KOPT-K1 (cell line): ENCODE data around the gene CTTN.
"Not testable (repeated sequence)": the region's sequence is repeated elsewhere in the genome, so short reads cannot be mapped to it uniquely, and the experiment has no call there.

Source experiments
- H3K27ac ChIP-seq: fragments of 200-600 bp; sonication (generic); 2 replicates; pipeline ENCODE4 v1.5.1; 2016; ENCODE audit warnings: antibody characterized with exemption, mild to moderate bottlenecking, low read depth, low read length; ENCODE audit not compliant: poor library complexity, severe bottlenecking
- H3K36me3 ChIP-seq: fragments of 200-600 bp; sonication (generic); 2 replicates; pipeline ENCODE4 v1.5.1; 2017; ENCODE audit warnings: antibody characterized with exemption, mild to moderate bottlenecking, low read length, moderate library complexity; ENCODE audit not compliant: insufficient read depth
- H3K9me3 ChIP-seq: fragments of 200-600 bp; sonication (generic); 2 replicates; pipeline ENCODE4 v1.5.1; 2017; ENCODE audit warnings: antibody characterized with exemption, low read length, mild to moderate bottlenecking; ENCODE audit not compliant: insufficient read depth, poor library complexity, severe bottlenecking

The CTTN gene

DNA sequence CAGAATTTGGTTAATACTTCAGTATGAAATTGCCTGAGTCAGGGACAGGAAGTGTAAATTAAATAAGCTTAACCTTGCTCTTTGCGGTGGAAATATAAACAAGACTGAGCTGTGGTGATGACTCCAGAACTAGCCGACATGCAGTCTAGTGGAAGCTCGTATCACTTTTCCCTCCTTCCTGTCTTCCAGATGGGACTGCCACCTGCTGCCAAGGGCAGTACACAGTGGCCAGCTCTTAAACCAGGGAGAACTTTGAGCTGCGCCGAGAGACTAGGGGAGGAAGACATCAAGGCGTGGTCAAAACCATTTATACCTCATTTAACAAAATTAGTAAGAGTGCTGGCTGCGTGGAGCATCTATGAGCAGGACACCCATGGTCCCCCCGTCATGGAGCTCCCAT lies 31.3 kb upstream of the CTTN start:
- no peak overlapping the region for H3K27ac ChIP-seq
- H3K9me3 ChIP-seq: no peaks in the 10 kb centered on the region

DNA sequence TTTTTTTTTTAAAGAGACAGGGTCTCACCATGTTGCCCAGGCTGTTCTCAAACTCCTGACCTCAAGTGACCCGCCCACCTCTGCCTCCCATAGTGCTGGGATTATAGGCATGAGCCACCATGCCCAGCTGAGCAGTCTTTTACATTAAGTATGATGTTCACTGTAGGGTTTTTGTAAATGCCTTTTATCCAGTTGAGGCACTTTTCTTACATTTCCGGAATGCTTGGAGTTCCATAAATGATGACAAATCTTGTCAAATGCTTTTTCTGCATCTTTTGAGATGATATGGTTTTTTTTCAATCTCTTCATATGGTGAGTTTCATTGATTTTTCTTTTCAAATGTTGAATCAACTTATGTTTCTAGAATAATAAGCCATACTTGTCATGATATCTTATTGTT lies 29.4 kb upstream of the CTTN start:
- Histone ChIP-seq H3K36me3 (peaks cover 49% of the 10 kb centered on the region), H3K27ac (no peak overlapping the region), H3K9me3 (no peaks in the 10 kb centered on the region)

More for the DNA sequence above, 31.3 kb upstream of the CTTN start:
- H3K36me3 ChIP-seq: peaks cover 49% of the 10 kb centered on the region

DNA sequence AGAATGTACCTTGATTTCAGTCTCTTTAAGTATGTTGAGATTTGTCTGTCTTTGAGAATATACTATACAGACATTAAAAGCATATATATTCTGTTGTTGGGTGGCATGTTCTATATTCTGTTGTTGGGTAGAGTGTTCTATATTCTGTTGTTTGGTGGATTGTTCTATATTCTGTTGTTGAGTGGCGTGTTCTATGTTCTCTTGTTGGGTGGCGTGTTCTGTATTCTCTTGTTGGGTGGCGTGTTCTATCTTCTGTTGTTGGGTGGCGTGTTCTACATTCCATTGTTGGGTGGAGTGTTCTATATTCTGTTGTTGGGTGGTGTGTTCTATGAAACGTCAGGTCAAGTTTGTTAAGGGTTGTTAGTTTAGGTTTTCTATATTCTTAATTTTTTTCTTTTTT lies 27.1 kb upstream of the CTTN start:
- Histone ChIP-seq H3K36me3 (peaks cover 52% of the 10 kb centered on the region), H3K27ac (no peak overlapping the region), H3K9me3 (no peaks in the 10 kb centered on the region)

DNA sequence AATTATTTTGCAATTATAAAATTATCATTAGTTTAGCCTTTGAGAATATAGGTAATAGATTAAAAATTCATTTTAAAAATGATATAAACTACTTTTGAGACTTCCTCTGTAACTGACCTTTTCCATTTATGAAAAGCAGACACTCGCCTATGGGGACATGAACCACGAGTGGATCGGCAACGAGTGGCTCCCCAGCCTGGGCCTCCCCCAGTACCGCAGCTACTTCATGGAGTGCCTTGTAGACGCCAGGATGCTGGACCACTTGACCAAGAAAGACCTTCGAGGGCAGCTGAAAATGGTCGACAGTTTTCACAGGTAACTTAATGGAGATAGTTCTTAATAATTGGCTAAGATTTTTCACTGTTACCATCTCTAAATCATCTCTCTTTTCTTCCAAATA lies 26.3 kb upstream of the CTTN start:
- Histone ChIP-seq H3K36me3 (peaks cover 58% of the 10 kb centered on the region), H3K9me3 (no peaks in the 10 kb centered on the region), H3K27ac (no peak overlapping the region)

DNA sequence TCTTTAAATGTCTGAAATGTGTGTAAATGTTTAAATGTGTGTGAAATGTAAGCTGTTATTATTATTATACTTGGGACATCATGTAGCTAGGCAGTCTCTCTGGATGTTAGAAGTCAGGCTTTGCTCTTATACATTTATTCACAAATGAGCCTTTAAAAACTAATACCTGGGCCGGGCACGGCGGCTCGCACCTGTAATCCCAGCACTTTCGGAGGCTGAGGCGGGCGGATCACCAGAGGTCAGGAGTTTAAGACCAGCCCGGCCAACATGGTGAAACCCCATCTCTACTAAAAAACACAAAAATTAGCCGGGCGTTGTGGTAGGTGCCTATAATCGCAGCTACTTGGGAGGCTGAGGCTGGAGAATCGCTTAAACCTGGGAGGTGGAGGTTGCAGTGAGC lies 21.7 kb upstream of the CTTN start:
- peaks cover 78% of the 10 kb centered on the region for H3K36me3 ChIP-seq

DNA sequence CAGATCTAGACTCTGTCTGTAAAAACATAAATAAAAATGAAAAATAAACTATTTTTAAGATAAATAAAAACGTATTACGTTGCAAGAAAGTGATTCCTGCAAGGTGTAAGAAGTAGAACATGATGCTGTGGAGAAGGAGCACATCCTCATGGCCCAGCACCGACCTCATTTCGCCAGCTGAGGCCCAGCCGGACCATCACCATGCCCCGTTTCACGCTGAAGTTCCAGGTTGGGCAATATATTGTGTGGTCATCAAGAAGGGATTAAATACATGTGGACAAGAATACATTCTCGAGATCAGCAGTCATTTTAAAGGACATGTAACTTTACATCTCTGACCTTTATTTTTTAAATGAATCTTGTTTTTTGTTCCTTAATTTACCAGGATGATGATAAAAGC lies 20.7 kb upstream of the CTTN start:
- Histone ChIP-seq H3K27ac (no peak overlapping the region), H3K36me3 (peaks cover 78% of the 10 kb centered on the region), H3K9me3 (no peaks in the 10 kb centered on the region)

More for the DNA sequence above, 21.7 kb upstream of the CTTN start:
- Histone ChIP-seq H3K27ac (no peak overlapping the region), H3K9me3 (no peaks in the 10 kb centered on the region)

DNA sequence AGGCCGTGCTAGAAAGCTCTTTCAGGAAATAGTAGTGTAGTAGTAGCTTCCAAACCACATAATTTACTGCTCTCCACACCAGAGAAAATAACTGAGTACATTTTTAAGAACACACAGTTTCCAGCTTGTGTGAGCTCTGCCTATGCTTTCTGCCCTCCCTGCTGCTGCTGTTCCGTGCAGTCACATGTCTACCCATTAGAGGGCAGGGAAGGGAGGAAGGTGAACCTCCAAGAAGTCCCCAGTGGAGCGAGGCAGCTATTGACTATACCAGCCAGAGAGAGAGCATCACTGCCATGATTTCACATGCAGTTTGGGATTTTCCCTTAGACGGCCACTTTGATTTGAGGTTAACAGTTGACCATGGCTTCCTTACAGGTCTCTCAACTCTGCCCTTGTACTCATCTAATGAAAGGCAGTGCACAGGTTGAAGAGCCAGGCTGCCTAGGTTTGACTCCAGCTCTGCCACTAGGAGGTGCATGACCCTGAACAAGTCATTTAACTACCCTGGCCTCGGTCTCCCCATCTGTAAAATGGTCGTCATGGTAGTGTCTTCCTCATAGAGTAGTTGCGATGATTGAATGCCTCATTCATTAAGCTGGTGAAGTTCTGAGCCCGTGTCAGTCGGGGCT lies 19.7 kb upstream of the CTTN start:
- H3K9me3 ChIP-seq: no peaks in the 10 kb centered on the region
- no peak overlapping the region for H3K27ac ChIP-seq
- peaks cover 72% of the 10 kb centered on the region for H3K36me3 ChIP-seq

DNA sequence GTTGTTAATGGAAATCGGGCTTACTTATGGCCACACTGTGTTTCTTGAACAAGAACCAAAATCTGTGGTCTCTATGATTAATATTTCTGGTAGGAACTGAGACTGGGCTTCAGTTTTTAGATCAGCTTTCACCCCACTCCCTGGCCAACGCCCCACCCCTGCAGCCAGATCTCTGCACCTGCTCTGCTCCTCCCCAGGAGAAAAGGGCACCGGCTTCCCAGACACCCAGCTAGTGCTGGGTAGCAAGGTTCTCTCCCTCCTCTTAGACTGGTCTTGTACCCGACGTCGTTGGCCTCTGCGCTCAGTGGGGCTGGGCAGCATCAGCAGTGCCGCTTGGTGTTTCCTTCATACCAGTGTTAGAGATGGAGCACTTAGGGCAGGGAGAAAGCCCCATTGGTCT lies 17.0 kb upstream of the CTTN start:
- peaks cover 56% of the 10 kb centered on the region for H3K36me3 ChIP-seq
- no peaks in the 10 kb centered on the region for H3K9me3 ChIP-seq
- H3K27ac ChIP-seq: no peak overlapping the region

DNA sequence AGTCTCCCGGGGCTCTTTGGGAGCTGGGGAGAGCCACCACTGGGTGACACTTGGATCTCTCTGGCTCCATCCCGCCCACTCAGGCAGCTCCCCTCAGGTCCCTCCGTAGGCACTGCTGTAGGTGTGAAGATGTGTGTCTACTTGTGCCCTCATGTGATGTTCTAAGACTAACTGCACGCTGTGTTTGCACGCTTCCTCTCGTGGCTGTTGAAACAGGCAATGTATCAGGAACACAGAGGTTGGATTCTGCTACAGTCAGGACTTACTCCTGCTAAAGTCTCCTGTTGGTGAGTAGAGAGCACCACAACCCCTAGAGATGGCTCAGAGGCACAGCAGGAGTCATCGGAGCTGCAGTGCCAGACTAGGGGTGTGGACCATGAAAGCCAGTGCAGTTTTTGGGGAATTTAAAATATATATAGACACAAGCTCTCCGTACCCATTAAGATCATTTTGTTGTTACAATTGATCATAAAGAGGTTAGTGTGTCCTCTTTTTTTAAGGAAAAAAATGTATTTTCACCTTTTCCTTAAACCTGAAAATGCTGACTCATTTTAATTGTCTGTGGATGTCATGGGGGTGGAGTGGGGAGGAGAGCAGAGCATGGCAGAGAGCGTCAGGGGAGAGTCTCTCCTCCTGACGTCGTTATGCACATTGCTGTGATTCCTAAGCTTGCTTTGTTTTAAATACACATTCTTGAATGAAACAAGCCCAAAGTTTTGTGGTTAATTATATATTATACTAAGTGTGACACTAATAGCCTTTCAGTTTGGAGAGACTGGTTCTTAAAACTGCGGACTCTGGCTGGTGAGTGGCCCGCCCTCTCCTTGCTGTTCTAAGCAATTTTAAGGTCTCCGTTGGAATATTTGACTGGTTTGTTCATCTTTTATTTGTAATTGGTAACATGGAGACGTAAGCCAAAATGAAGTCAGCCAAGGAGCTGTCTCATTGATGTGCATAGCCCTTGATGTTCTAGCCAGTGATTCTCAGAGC lies 16.2 kb upstream of the CTTN start:
- H3K36me3 ChIP-seq: peaks cover 48% of the 10 kb centered on the region
- H3K27ac ChIP-seq: no peak overlapping the region
- H3K9me3 ChIP-seq: no peaks in the 10 kb centered on the region

DNA sequence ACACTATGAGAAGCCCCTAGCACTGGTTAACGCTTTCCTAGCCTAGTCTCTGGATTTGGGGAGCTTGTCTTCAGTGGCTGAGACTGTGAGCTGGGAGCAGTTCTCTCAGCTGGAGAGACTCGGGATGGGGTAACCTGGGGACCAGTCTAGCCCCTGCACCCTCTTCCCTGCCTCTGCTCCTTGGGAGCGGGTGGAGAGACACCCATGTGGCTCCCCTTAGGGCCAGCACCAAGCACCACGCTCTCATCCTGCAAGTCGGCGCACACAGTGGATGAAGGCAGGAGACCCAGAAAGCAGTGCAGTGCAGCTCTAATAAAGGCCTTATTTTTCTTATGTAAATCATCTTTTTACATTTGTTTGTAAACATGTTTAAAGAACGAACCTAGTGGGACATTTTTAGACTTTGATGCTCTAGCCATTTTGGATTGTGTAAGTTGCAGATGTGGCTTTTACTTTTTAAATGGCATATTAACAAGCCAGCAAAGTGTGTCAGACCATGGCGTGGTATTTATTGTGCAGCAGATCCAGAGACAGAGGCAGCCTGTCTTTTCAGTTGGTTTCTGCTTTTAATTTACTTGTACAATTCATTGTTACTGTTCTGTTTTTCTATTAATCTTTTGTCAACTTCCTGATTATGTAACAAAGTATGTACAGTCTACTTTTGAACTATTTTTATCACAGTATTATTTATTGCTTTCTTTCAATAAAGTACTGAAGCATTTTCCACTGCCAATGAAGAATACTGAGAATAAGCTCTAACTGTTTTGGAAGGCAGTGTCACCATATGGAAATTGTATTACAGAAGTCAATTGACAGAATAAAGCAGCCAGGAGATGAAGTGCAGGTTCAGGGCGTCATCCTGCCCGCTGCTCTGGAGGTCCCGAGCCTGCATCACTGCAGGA lies 14.4 kb upstream of the CTTN start:
- no peak overlapping the region for H3K27ac ChIP-seq
- H3K9me3 ChIP-seq: no peaks in the 10 kb centered on the region
- H3K36me3 ChIP-seq: peaks cover 30% of the 10 kb centered on the region

DNA sequence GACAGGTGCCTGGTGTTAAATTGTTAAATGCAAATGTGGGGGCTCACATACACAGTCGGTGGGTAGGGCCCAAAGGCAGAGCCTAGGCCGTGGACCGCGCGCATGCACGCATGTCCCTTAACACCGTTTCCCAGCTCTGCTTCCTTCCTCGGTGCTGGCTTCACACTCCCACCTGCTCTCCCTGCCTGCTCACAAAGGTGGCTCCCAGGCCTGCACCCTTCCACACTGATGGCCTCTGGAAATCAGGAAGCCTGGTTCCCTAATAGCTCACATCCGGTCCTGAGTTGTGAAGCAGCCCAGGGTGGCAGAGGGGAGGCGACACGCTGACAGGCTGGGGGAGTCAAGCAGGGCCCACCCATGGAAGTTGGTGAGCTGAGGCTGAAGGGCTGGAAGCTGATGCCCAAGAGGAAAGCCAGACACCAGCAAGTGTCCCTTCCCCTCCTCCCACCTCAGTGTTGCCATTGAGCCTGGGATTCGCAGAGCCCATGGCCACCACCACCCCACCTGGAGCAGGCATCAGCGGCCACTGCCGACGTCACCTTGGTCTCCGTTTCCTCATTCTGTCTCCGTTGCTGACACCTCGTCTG lies 13.7 kb upstream of the CTTN start:
- Histone ChIP-seq H3K9me3 (no peaks in the 10 kb centered on the region), H3K36me3 (peaks cover 28% of the 10 kb centered on the region), H3K27ac (no peak overlapping the region)

DNA sequence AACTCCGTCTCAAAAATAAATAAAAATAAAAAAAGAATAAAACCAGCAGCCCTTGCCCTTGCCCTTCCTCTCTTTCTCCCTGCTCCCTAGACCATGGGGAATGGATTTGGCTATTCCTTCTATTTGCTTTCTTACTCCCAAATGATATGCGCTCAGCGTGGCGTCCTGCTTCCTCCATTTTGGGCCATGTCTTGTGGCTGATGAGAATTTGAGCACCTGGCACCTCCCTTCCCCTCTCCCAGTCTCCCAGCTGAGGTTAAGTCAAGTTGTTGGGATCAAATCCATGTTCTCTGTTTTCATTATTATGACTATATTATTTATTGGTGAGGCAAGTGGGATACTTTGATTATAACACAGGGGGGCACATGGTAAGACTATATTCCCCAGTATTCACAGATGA lies 10.8 kb upstream of the CTTN start:
- Histone ChIP-seq H3K9me3 (no peaks in the 10 kb centered on the region), H3K27ac (no peak overlapping the region), H3K36me3 (peaks cover 15% of the 10 kb centered on the region)

DNA sequence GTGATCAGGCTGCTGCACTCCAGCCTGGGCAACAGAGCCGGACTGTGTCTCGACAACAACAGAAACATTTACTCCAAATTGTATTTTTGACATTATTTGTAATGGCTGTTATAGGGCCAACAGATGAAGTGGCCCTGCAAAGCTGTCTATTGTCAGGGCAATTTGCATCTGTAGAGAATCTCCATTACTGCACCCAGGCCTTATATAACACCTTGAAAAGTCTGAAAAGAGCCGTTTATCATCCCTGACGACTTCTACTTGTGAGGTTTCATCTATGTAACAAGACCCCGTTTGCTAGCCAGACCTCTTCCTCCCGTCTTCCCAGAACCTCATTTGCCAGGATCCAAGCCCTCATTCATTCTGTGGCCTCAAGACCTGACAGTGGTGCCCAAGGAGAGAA lies 9.1 kb upstream of the CTTN start:
- Histone ChIP-seq H3K36me3 (peaks cover 8% of the 10 kb centered on the region), H3K27ac (no peak overlapping the region), H3K9me3 (no peaks in the 10 kb centered on the region)

DNA sequence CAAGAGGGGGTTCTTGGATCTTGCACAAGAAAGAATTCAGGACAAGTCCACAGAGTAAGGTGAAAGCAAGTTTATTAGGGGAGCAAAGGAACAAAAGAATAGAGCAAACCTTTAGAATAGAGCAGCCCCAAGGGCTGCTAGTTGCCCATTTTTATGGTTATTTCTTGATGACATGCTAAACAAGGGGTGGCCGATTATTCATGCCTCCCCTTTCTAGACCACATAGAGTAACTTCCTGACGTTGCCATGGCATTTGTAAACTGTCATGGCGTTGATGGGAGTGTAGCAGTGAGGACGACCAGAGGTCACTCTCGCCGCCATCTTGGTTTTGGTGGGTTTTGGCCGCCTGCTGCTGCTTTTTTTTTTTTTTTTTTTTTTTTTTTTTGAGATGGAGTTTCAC lies 7.4 kb upstream of the CTTN start:
- not testable (repeated sequence) for H3K27ac ChIP-seq, H3K36me3 ChIP-seq, H3K9me3 ChIP-seq
